ES-I3 (cell line): ENCODE data around the gene SMAP1.

ENCODE experiments used
- H3K36me3 ChIP-seq: 2 replicates; pipeline ENCODE4 v1.6.1; 2013; ENCODE audit warnings: mild to moderate bottlenecking, low read length, control low read depth, moderate library complexity; ENCODE audit not compliant: insufficient read depth
- H3K4me1 ChIP-seq: 2 replicates; pipeline ENCODE4 v1.6.1; 2013; ENCODE audit warnings: mild to moderate bottlenecking, control low read depth, low read length; ENCODE audit not compliant: insufficient read depth
- H3K9ac ChIP-seq: 2 replicates; pipeline ENCODE4 v1.6.1; 2013; ENCODE audit warnings: low read depth, mild to moderate bottlenecking, low read length, moderate library complexity
- H3K9me3 ChIP-seq: 2 replicates; pipeline ENCODE4 v1.6.1; 2013; ENCODE audit warnings: mild to moderate bottlenecking, low read length, moderate library complexity; ENCODE audit not compliant: control insufficient read depth, insufficient read depth

The SMAP1 gene

GRCh38 chr6:70700922-70701876 is 33.5 kb downstream of the SMAP1 start:
- Histone ChIP-seq H3K9ac (no peak overlapping the region), H3K36me3 (no peaks in the 10 kb centered on the region), H3K9me3 (no peaks in the 10 kb centered on the region), H3K4me1 (no peaks in the 10 kb centered on the region)

DNA sequence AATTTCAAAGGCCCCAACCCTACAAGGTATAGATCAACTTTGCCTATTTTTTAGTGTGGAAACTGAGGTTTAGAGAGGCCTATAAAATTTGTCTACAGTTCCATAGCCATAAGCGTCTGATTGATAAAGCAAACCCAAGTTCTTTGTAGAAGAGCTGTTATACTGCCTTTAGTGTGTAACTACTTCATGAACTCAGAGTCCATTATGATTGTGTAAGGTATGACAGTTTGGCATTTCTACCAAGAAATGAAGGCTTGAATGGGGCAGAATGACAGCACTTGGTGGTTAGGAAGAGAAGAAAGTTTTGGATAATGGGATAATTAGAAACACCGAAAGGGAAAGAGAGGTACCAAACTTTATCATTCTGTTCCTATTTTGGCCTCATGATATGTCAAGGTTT is 38.1 kb downstream of the SMAP1 start:
- no peaks in the 10 kb centered on the region for H3K36me3 ChIP-seq
- no peaks in the 10 kb centered on the region; the same call in 1 of the 2 replicates for H3K4me1 ChIP-seq
- no peaks in the 10 kb centered on the region for H3K9me3 ChIP-seq
- no peak overlapping the region for H3K9ac ChIP-seq

DNA sequence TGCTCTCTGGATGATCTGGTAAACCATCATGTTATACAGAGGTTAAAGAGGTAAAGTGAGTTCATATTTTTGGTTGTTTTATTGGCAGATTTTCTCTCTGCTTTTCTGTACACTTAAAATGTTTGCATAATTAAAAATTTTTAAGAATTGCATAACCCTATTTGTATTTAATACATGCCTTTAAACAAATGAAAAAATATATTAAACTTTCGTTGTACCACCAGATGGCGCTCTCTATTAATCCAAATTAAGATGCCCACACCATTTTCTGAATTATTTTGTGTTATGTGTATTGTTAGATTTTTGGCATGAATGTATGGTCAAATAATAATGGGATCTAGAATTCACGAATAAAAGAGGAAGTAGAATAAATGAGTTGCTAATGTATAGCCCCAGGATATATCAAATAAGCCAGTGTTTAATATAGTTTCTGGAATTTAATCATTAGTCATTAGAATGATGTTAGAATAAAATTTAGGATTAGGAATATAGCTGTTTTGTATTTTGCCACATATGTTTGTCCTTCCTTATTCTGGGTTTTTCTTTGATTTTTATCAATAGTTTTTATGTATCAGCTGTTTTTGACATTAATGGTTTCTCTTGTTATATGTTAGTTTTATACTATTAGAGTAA is 38.9 kb downstream of the SMAP1 start:
- Histone ChIP-seq H3K9ac (no peak overlapping the region), H3K4me1 (no peaks in the 10 kb centered on the region; the same call in 1 of the 2 replicates)

GRCh38 chr6:70707893-70708292 is 40.2 kb downstream of the SMAP1 start:
- Histone ChIP-seq H3K36me3 (no peaks in the 10 kb centered on the region), H3K9me3 (no peaks in the 10 kb centered on the region), H3K9ac (no peak overlapping the region), H3K4me1 (no peaks in the 10 kb centered on the region; the same call in 1 of the 2 replicates)

More for the DNA sequence above, 38.9 kb downstream of the SMAP1 start:
- no peaks in the 10 kb centered on the region for H3K9me3 ChIP-seq
- H3K36me3 ChIP-seq = no peaks in the 10 kb centered on the region

DNA sequence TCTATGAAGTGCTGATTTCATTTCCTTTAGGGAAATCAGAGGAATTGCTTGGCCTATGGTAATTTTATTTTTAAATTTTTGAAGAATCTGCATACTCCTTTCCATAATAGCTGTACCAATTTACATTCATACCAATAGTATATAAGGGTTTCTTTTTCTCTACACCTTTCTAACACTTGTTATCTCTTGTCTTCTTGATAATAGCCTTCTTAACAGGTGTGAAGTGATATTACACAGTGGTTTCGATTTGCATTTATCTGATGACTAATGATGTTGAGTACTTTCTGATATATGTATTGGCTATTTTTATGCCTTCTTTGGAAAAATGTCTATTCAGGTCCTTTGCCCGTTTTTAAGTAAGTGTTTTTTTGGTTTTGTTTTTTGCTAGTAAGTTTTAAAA is 40.8 kb downstream of the SMAP1 start:
- Histone ChIP-seq H3K9ac (no peak overlapping the region), H3K4me1 (no peaks in the 10 kb centered on the region; the same call in 1 of the 2 replicates), H3K36me3 (no peaks in the 10 kb centered on the region), H3K9me3 (no peaks in the 10 kb centered on the region)

- no peaks in the 10 kb centered on the region; the same call in 1 of the 2 replicates for H3K4me1 ChIP-seq
- H3K9me3 ChIP-seq = peaks cover 2% of the 10 kb centered on the region; the same call in 1 of the 2 replicates
- H3K9ac ChIP-seq = no peak overlapping the region
- H3K36me3 ChIP-seq = no peaks in the 10 kb centered on the region
Measured at GRCh38 chr6:70709826-70710225, 42.1 kb downstream of the SMAP1 start.

GRCh38 chr6:70714716-70715257 is 47.1 kb downstream of the SMAP1 start:
- Histone ChIP-seq H3K9ac (no peak overlapping the region), H3K4me1 (no peaks in the 10 kb centered on the region), H3K9me3 (peaks cover 5% of the 10 kb centered on the region; the same call in 1 of the 2 replicates), H3K36me3 (no peaks in the 10 kb centered on the region)

DNA sequence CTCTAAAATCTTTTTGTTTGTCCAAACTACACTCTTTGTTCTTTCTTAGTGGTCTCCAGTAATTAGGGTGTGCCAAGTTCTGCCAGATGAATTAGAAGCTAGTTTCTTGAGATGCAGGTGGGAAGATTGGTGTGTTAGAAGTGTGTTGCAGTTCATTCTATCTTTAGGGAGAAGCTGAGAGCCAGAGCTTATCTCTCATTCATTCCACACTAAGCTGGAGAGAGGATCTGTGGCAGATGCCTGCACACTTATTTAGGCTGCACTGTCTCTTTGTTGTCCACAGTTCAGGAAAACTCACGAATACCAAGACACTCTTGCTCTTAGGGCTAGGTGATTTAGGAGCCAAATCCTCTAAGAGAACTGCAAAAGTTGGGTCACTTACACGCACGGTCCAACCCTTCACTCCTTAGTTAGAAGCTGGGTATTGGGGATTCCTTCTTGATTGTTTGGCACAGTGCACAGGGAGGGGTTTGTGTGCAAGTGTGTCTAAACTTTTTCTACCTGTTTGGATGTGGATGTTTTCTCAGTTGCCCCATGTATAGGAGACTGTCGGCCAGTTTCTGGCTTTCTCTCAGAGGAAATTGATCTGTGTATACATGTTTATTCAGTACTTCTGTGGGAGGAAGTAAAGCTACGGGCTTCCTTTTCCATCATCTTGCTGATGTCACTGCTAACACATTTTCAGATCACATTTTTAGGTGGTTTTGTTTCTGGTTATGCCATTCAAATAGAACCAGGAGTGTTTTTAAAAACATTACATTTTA is 49.5 kb downstream of the SMAP1 start:
- Histone ChIP-seq H3K9ac (no peak overlapping the region), H3K4me1 (no peaks in the 10 kb centered on the region), H3K36me3 (no peaks in the 10 kb centered on the region), H3K9me3 (peaks cover 5% of the 10 kb centered on the region; the same call in 1 of the 2 replicates)

DNA sequence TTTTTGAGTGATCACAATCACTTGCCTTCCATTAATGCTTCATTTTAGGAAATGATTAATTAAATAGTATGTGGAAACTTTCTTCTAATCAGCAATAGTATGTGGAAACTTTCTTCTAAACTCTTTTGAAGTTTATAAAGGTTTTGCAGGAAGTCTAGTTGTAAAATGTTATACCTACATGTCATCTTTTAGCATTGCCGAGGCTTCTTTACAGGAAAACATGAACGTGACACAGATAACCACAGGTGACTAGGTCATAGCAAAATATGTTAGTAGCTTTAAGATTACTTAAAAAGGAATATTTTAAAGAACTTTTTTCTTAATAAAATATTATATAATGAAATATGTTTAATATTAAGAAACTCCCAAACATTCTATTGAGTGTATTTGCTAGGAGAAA is 56.8 kb downstream of the SMAP1 start:
- no peaks in the 10 kb centered on the region for H3K9me3 ChIP-seq
- H3K9ac ChIP-seq = no peak overlapping the region
- no peaks in the 10 kb centered on the region for H3K36me3 ChIP-seq
- H3K4me1 ChIP-seq = peaks cover 18% of the 10 kb centered on the region

DNA sequence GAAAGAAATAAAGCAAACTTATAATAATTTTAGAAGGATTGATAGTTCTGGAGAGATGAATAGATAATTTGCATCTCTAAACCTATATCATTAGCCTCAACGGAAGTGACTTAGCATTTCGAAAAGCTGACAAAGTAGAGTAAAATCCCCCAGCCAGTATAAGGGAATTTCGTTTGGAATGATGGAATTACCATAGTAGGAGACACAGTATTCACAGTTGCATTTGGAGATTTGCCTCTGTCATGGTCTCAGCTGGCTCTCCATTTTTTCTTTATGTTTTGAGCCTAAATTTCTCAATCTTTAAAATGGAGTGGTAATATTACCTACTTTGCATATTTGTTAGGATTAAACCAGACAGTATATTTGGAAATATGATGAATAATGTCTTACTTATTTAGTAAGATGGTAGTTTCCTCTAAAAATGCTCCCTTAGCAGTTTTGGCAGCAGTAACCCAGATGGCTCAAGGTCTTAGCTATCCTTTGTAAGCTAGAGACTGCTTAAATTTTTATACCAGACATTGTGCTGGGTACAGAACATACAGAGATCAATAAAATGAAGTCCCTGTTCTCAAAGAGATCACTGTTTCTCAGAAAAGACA is 58.2 kb downstream of the SMAP1 start:
- no peaks in the 10 kb centered on the region for H3K9me3 ChIP-seq
- H3K36me3 ChIP-seq = no peaks in the 10 kb centered on the region
- H3K9ac ChIP-seq = no peak overlapping the region
- peaks cover 18% of the 10 kb centered on the region for H3K4me1 ChIP-seq

- H3K9me3 ChIP-seq = no peaks in the 10 kb centered on the region
- no peaks in the 10 kb centered on the region for H3K36me3 ChIP-seq
- no peak overlapping the region for H3K9ac ChIP-seq
- no peaks in the 10 kb centered on the region for H3K4me1 ChIP-seq
Measured at GRCh38 chr6:70734381-70734780, 66.7 kb downstream of the SMAP1 start.

DNA sequence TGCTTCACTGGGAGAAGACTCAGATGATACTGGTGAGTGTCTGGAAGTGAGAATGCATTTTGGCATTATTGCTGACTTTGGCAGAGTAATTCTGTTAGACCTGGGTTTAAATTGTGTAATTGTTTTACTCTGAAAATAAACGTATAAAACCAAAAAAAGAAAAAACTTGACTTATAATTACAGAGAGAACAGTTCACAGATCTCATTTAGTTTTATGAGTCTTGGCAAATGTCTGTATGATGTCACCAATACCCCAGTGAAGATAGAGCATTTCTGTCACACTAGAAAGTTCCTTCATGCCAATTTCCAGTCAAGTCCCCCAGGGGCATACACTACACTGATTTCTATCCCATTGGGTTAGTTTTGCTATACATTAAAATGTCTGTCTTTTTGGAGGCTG is 67.3 kb downstream of the SMAP1 start:
- Histone ChIP-seq H3K9ac (no peak overlapping the region), H3K4me1 (no peaks in the 10 kb centered on the region), H3K9me3 (no peaks in the 10 kb centered on the region), H3K36me3 (no peaks in the 10 kb centered on the region)

DNA sequence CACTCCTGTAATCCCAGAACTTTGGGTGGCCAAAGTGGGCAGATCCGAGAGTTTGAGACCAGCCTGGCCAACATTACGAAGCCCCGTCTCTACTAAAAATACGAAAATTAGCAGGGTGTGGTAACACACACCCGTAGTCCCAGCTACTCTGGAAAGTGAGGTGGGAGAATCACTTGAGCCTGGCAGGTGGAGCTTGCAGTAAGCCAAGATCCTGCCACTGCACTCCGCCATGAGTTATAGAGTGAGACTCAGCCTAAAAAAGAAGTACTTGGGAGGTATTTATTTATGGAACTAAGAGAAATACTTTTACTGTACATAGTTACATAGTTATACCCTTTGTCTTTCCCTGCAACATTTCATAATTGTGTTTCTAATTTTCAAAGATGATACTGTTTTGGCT is 67.8 kb downstream of the SMAP1 start:
- Histone ChIP-seq H3K9me3 (no peaks in the 10 kb centered on the region), H3K36me3 (peaks cover 2% of the 10 kb centered on the region; the same call in 1 of the 2 replicates), H3K9ac (no peak overlapping the region), H3K4me1 (no peaks in the 10 kb centered on the region)

- H3K4me1 ChIP-seq = no peaks in the 10 kb centered on the region
- H3K9ac ChIP-seq = no peak overlapping the region
- peaks cover 6% of the 10 kb centered on the region for H3K9me3 ChIP-seq
- H3K36me3 ChIP-seq = peaks cover 4% of the 10 kb centered on the region; the same call in 1 of the 2 replicates
Measured at GRCh38 chr6:70738028-70738427, 70.3 kb downstream of the SMAP1 start.
